ENCODE results near the gene PARD3B. TPM values are rescaled to one million over a fixed set of nuclear protein-coding genes. Genes with fewer than 3 reads are reported as not detected.

PARD3B gene
- total RNA-seq, 1 experiment from 2014 or later, result 3.9 TPM

DNA sequence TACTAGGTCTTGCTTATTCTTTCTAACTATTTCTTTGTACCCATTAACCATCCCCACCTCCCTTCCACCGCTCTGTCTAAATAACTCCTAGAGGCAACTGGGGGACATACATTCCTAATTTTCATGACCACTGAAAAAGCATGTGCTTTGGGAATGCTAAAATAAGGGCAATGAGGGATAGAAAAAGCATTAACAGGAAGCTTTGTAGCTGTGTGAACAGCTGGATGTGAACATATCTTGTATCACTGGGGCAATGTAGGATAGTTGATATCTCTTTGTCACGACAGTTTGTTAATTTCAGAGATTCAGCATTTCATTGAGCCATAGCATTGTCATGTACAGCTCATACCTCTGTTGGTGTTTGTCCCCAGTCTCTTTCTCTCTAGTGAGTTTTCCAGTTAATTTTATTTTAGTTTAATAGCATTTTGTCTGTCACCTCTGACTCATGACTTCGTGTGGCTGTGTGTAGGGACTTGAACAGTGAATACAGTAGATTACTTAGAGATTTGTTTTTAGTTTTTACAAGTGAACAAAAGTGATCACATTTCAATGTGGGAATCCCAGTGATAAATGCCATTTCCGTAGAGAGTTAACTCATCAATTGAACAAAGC is 906.7 kb downstream of the PARD3B start:
- Histone ChIP-seq H2AFZ (ENCODE audit: low read length) (no peak overlapping the region), H3K4me1 (ENCODE audit: insufficient read depth, low read length) (no peaks in the 10 kb centered on the region), H3K4me2 (ENCODE audit: low read length) (no peak overlapping the region), H3K9me3 (ENCODE audit: low read length) (no peaks in the 10 kb centered on the region), H3K9me2 (replicated peaks; ENCODE audit: low read length) (no peaks in the 10 kb centered on the region), H3K27me3 (ENCODE audit: low read length) (no peaks in the 10 kb centered on the region), H3K4me3 (ENCODE audit: low read length) (no peak overlapping the region), H4K20me1 (ENCODE audit: low read length) (no peaks in the 10 kb centered on the region), H3K9ac (ENCODE audit: low read length) (no peak overlapping the region), H3K27ac (ENCODE audit: low read length) (no peak overlapping the region), H3F3A (ENCODE audit: low read length, unreplicated experiment) (no peaks in the 10 kb centered on the region), H3K79me2 (ENCODE audit: low read length) (no peaks in the 10 kb centered on the region), H3K36me3 (ENCODE audit: low read depth, low read length) (no peaks in the 10 kb centered on the region)
- intact Hi-C loops (cut with micrococcal nuclease), result no loop called here
- POLR2A ChIA-PET (ENCODE audit: unreplicated experiment), result no interaction called here
- ATAC-seq (peak; percentile 65), DNase-seq (peak; percentile 16)
- CTCF ChIA-PET, result no interaction called here
- BruUV-seq (replicated peaks), result no TSS peak
- TF ChIP-seq, protein P1, sequence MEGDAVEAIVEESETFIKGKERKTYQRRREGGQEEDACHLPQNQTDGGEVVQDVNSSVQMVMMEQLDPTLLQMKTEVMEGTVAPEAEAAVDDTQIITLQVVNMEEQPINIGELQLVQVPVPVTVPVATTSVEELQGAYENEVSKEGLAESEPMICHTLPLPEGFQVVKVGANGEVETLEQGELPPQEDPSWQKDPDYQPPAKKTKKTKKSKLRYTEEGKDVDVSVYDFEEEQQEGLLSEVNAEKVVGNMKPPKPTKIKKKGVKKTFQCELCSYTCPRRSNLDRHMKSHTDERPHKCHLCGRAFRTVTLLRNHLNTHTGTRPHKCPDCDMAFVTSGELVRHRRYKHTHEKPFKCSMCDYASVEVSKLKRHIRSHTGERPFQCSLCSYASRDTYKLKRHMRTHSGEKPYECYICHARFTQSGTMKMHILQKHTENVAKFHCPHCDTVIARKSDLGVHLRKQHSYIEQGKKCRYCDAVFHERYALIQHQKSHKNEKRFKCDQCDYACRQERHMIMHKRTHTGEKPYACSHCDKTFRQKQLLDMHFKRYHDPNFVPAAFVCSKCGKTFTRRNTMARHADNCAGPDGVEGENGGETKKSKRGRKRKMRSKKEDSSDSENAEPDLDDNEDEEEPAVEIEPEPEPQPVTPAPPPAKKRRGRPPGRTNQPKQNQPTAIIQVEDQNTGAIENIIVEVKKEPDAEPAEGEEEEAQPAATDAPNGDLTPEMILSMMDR (conservative IDR thresholded peaks at IDR 0.05; ENCODE audit: low read depth, low read length), result no peak

DNA sequence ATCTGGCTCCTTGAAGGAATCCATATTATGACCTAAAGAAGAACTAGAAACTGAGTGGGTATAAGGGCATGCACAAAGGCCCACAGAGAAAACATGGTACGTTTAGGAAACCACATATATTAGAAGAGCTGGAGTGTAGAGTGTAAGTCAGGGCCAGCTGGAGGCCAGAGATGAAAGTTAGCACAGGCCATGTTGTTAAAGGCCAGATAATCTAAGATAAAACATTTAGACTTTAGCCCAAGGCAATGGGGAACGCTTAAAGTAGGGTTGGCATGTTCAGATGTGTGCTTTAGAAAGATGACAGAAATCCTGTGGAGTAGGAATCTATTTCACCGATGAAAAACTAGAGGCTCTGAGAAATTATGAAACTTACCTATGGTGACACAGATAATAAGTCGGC is 907.9 kb downstream of the PARD3B start:
- Histone ChIP-seq H2AFZ (ENCODE audit: low read length) (no peak overlapping the region), H3K4me3 (ENCODE audit: low read length) (no peak overlapping the region), H3K27me3 (ENCODE audit: low read length) (no peaks in the 10 kb centered on the region), H3K9me2 (replicated peaks; ENCODE audit: low read length) (no peaks in the 10 kb centered on the region), H3K4me2 (ENCODE audit: low read length) (no peak overlapping the region), H4K20me1 (ENCODE audit: low read length) (no peaks in the 10 kb centered on the region), H3K9me3 (ENCODE audit: low read length) (no peaks in the 10 kb centered on the region), H3K36me3 (ENCODE audit: low read depth, low read length) (no peaks in the 10 kb centered on the region), H3K4me1 (ENCODE audit: insufficient read depth, low read length) (no peaks in the 10 kb centered on the region), H3F3A (ENCODE audit: low read length, unreplicated experiment) (no peaks in the 10 kb centered on the region), H3K27ac (ENCODE audit: low read length) (no peak overlapping the region), H3K79me2 (ENCODE audit: low read length) (no peaks in the 10 kb centered on the region), H3K9ac (ENCODE audit: low read length) (no peak overlapping the region)
- no TSS peak for BruUV-seq (replicated peaks)
- DNase-seq, result no peak
- intact Hi-C loops (cut with micrococcal nuclease), result no loop called here
- ATAC-seq, result no peak
- TF ChIP-seq EZH2 (IDR thresholded peaks at IDR 0.05; ENCODE audit: low read length, unreplicated experiment) (no peak), EZH2phosphoT487 (IDR thresholded peaks at IDR 0.05; ENCODE audit: borderline replicate concordance, low read length) (no peak)
- POLR2A ChIA-PET (ENCODE audit: unreplicated experiment), result no interaction called here
- CTCF ChIA-PET, result no interaction called here

DNA sequence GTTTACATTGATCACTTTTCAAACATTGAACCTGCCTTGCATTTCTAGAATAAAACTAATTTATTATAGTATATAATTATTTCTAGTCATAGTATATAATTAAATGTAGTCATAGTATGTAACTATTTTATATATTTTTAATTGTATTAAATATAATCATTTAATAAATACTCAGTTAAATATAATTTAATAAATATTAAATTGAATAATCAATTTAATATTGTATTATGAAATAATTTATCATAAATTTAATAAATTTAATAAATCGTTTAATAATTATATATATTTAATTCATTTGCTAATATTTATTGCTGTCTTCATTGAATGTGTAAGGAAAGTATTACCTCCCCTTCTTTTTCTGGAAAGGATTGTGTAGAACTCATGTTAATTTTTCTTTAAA is 911.4 kb downstream of the PARD3B start:
- Histone ChIP-seq H3K4me2 (ENCODE audit: low read length) (no peak overlapping the region), H3K9me2 (replicated peaks; ENCODE audit: low read length) (no peaks in the 10 kb centered on the region), H3K9me3 (ENCODE audit: low read length) (no peaks in the 10 kb centered on the region), H3K27me3 (ENCODE audit: low read length) (no peaks in the 10 kb centered on the region), H3K4me1 (ENCODE audit: insufficient read depth, low read length) (no peaks in the 10 kb centered on the region), H3F3A (ENCODE audit: low read length, unreplicated experiment) (no peaks in the 10 kb centered on the region), H3K27ac (ENCODE audit: low read length) (no peak overlapping the region), H3K36me3 (ENCODE audit: low read depth, low read length) (no peaks in the 10 kb centered on the region), H3K79me2 (ENCODE audit: low read length) (no peaks in the 10 kb centered on the region), H3K9ac (ENCODE audit: low read length) (no peak overlapping the region), H4K20me1 (ENCODE audit: low read length) (no peaks in the 10 kb centered on the region), H2AFZ (ENCODE audit: low read length) (no peak overlapping the region), H3K4me3 (ENCODE audit: low read length) (no peak overlapping the region)
- BruUV-seq (replicated peaks), result no TSS peak
- intact Hi-C loops (cut with micrococcal nuclease), result no loop called here
- ChIA-PET CTCF (no interaction called here), POLR2A (ENCODE audit: unreplicated experiment) (no interaction called here)
- TF ChIP-seq, protein P1 (conservative IDR thresholded peaks at IDR 0.05; ENCODE audit: low read depth, low read length), result no peak
- ATAC-seq, result no peak
- no peak for DNase-seq

All from PC-3 (cell line).